ENCODE results near the gene C6orf47.

Gene C6orf47

DNA sequence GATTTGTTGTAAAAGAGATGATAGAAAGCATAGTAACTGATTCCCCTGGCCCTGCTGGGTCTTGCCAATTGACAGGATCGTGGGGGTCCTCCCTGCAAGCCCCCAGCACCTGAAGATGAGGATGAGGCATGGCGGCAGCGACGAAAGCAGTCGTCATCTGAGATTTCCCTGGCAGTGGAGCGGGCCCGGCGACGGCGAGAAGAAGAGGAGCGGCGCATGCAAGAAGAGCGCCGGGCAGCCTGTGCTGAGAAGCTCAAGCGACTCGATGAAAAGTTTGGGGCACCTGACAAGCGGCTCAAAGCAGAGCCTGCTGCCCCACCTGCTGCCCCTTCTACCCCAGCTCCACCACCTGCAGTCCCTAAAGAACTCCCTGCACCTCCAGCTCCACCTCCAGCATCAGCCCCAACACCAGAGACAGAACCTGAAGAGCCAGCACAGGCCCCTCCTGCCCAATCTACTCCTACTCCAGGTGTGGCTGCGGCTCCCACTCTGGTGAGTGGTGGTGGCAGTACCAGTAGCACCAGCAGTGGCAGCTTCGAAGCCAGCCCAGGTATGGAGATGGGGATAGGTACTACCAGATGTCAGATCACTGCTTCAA is 32.8 kb downstream of the C6orf47 start:
- Mint-ChIP-seq H3K9me3 (no peaks in the 10 kb centered on the region), H3K4me3 (no peak overlapping the region), H3K27ac (no peak overlapping the region), H3K4me1 (ENCODE audit: low read depth) (peaks cover 10% of the 10 kb centered on the region), H3K27me3 (ENCODE audit: low read depth) (no peaks in the 10 kb centered on the region), H3K36me3 (ENCODE audit: low read depth) (peaks cover 79% of the 10 kb centered on the region)
- no peak for DNase-seq (ENCODE audit: low spot score)

DNA sequence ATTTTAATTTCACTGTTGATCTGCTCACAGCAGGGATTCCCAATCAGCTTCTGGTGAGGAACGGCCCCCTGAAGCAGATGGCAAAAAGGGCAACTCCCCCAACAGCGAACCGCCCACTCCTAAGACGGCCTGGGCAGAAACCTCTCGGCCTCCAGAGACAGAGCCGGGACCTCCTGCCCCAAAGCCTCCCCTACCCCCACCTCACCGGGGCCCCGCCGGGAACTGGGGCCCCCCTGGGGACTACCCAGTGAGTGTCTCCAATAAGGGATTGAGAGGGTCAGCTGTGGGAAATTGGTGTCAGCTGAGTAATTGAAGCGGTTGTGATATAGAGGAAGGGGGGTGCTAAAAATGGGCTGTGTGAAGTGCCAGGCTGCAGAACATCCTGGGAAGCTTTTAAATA is 33.6 kb downstream of the C6orf47 start:
- no peak overlapping the region for H3K4me3 Mint-ChIP-seq
- DNase-seq (ENCODE audit: low spot score), result no peak
- H3K9me3 Mint-ChIP-seq, result no peaks in the 10 kb centered on the region
- H3K27ac Mint-ChIP-seq, result peak overlapping the region; percentile 22
- H3K27me3 Mint-ChIP-seq (ENCODE audit: low read depth), result no peaks in the 10 kb centered on the region
- peaks cover 18% of the 10 kb centered on the region for H3K4me1 Mint-ChIP-seq (ENCODE audit: low read depth)
- peaks cover 84% of the 10 kb centered on the region for H3K36me3 Mint-ChIP-seq (ENCODE audit: low read depth)

DNA sequence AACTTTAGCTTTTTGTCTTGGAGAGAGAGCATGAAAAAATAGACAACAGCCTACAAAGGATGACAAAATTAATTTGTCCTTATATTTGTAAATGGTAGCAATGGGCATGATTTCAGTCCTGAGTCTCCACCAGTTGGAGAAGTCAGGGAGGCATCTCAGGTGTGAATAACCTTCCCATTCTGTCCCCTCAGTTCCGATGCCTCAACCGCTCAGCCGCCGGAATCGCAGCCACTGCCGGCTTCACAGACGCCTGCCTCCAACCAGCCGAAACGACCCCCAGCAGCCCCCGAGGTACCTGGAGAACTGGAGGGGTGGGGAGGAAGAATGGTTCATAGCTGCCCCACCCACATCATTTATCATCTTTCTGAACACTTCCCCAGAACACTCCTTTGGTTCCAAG is 36.5 kb downstream of the C6orf47 start:
- Mint-ChIP-seq H3K4me3 (no peak overlapping the region), H3K27me3 (ENCODE audit: low read depth) (no peaks in the 10 kb centered on the region), H3K9me3 (no peaks in the 10 kb centered on the region), H3K4me1 (ENCODE audit: low read depth) (peaks cover 26% of the 10 kb centered on the region), H3K27ac (no peak overlapping the region), H3K36me3 (ENCODE audit: low read depth) (peaks cover 68% of the 10 kb centered on the region)
- DNase-seq (ENCODE audit: low spot score), result no peak

DNA sequence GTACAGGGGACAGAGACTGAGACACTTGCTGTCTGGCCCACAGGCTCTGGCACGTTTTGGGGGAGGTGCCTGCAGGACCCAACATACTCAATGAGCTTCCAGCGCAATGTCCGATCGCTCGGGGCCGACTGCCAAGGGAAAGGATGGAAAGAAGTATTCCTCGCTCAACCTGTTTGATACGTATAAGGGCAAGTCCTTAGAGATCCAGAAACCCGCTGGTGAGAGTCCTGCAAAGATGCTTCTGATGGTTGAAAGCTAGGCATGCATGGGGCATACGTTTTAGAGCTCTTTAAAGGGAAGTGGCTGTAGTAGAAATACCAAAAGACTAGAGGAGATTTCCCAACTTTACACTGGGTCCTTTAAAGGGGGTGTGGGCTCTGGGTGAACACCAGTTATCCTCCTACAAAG is 37.9 kb downstream of the C6orf47 start:
- H3K4me1 Mint-ChIP-seq (ENCODE audit: low read depth), result peaks cover 29% of the 10 kb centered on the region
- H3K27me3 Mint-ChIP-seq (ENCODE audit: low read depth), result no peaks in the 10 kb centered on the region
- no peaks in the 10 kb centered on the region for H3K9me3 Mint-ChIP-seq
- H3K4me3 Mint-ChIP-seq, result peak overlapping the region; percentile 90
- peak overlapping the region; percentile 24 for H3K27ac Mint-ChIP-seq
- peaks cover 58% of the 10 kb centered on the region for H3K36me3 Mint-ChIP-seq (ENCODE audit: low read depth)
- no peak for DNase-seq (ENCODE audit: low spot score)

DNA sequence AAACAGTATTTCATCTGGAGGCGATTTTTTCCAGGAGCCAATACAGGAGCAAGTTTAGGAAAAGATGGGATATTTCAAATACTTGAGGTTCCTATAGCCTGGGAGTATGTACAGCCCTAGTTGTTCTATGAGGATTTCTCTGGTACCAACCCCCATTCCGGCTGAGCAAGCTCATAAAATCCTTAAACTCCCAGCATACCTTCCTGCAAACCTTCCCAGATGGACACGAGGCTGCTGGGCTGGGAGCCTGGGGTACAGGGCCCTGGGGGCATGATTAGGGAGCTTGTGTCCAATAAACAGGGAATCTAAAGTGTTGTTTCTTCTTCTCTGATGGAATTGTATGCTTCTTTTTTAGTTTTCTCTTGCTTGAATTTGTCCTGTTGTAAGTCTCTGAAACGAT is 38.6 kb downstream of the C6orf47 start:
- Mint-ChIP-seq H3K27me3 (ENCODE audit: low read depth) (no peaks in the 10 kb centered on the region), H3K36me3 (ENCODE audit: low read depth) (peaks cover 53% of the 10 kb centered on the region), H3K4me1 (ENCODE audit: low read depth) (peaks cover 28% of the 10 kb centered on the region), H3K4me3 (peak overlapping the region; percentile 90), H3K27ac (peak overlapping the region; percentile 93), H3K9me3 (no peaks in the 10 kb centered on the region)
- no peak for DNase-seq (ENCODE audit: low spot score)

DNA sequence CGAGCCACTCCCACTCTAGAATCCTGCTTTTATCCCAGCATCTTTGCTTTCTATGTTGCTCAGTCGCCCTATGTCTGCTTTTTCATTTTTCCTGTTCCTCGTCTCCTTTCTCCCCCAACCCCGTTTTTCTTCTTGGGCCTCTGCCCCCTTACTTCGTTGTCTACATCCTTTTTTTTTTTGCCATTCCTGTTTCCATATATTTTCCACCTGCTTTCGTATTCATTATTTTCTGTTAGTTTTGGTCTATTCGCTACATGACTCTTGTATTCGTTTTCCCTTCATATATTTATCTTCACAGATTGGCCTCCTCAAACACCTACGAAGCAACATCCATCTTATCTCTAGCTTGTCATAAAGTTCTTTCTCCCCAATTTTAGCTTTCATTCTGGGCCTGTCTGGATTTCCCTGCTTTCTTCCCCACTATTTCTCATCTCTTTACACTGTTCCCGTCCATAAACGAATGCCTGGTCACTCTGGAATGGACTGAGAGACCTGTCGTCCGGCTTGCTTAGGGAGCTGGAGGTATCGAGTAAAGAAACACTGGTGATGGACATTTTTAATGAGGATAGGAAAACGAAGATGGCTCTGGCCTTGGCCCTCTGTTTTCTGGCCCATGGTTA is 39.1 kb downstream of the C6orf47 start:
- peaks cover 53% of the 10 kb centered on the region for H3K36me3 Mint-ChIP-seq (ENCODE audit: low read depth)
- H3K4me3 Mint-ChIP-seq, result peak overlapping the region; percentile 90
- H3K4me1 Mint-ChIP-seq (ENCODE audit: low read depth), result peaks cover 33% of the 10 kb centered on the region
- H3K27ac Mint-ChIP-seq, result peak overlapping the region; percentile 93
- no peaks in the 10 kb centered on the region for H3K27me3 Mint-ChIP-seq (ENCODE audit: low read depth)
- no peak for DNase-seq (ENCODE audit: low spot score)
- no peaks in the 10 kb centered on the region for H3K9me3 Mint-ChIP-seq

DNA sequence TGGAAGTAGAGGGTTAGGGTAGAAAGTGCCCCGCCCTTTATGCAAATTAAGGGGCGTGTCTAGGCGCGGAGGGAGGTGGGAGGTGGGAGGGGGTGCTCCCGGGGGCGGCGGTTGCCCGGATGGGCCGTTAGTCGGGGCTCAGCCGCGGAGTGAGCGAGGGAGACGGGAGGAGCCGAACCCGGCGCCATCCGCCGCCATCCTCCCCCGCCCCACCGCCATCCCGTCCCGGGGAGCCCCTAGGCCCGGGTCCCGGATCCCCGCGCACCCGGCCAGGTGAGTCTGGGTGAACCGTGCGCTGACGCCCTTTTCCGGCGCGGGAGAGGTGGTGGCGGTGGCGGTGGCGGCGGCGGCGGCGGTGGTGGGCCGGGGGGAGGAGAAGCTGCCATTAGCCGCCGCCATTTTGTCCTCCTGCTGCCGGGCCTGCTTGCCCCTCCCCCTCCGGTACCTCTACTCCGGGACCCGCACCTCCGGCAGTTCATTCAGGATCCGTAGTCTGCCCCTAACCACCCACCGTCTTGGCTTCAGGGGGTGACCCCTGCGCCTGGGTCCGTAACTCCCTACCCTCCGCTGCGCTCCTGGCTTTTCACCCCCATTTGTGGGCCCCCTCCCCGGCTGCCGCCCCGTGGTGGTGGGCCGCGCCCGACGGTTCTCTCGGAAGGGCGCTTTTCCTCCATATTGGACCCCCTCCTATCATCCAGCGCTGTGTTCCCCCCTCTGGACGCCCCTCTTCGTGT is 39.8 kb downstream of the C6orf47 start, which contains the start of gene PRRC2A:
PRRC2A (plus strand) TSS at position 130 of the 734 bp plus-strand sequence. CDS start 2,075 bp downstream, outside the sequence.
- peaks cover 38% of the 10 kb centered on the region for H3K4me1 Mint-ChIP-seq (ENCODE audit: low read depth)

DNA sequence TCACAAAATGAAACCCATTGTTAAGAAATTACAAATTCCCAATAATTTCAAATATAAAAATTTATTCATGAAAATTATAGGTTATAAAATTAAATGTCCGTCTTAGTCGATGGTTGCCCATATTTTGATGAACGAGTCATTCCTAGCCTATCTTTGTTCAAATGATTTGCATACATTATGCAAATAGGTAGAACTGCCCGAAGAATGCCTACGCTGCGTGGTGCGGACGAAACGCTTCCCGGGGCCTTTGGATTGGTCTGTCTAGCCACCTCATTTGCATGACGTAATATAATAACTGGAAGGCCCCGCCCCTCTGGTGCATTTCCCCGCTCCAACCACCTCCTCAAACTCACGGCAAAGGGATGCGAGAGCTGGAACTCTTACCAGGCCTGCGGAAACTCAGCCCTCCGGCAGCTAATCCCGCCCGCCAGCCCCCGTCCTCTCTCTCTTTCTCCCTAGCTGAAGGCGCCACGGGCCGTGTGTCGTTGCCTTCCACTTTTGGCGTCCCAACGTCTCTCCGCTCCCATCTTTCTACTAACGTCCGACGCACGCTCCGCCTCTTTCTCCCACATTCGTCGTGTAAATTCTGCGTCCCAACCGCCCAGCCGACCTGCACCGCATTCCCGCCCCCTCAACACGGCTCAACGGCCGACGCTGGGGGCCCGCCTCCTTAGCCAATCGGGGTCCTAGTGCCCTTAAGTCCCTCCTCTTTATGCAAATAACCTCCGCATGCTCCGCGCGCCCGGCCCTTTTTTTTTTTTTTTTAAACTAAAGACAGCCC is 40.6 kb downstream of the C6orf47 start:
- Mint-ChIP-seq H3K4me3 (peak overlapping the region; percentile 86), H3K4me1 (ENCODE audit: low read depth) (peaks cover 44% of the 10 kb centered on the region), H3K9me3 (no peaks in the 10 kb centered on the region), H3K36me3 (ENCODE audit: low read depth) (peaks cover 41% of the 10 kb centered on the region), H3K27me3 (ENCODE audit: low read depth) (no peaks in the 10 kb centered on the region), H3K27ac (peak overlapping the region; percentile 99)
- peak; percentile 98 for DNase-seq (ENCODE audit: low spot score)

More for the DNA sequence above, 39.8 kb downstream of the C6orf47 start, which contains the start of gene PRRC2A:
- no peak for DNase-seq (ENCODE audit: low spot score)
- Mint-ChIP-seq H3K27me3 (ENCODE audit: low read depth) (no peaks in the 10 kb centered on the region), H3K36me3 (ENCODE audit: low read depth) (peaks cover 47% of the 10 kb centered on the region), H3K9me3 (no peaks in the 10 kb centered on the region), H3K27ac (peak within 1 kb of the TSS; percentile 99), H3K4me3 (peak within 1 kb of the TSS; percentile 90)

DNA sequence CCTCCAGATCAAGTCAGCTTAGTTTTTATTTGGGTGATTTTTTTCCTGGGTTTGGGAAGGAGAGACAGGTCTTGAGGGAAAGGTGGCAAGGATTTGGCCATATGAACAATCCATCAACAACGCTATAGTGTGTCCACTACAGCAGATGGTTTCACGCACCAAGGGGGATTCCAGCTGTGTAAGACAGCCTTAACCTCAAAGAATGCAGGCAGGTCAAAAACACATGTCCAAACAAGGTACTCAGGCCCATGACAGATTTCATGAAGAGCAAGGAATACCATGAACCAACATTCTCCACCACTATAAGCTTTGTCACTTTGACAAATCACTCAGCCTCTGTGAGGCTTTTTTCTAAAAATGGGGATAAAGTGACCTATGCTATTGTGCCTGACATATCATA is 43.6 kb downstream of the C6orf47 start:
- Mint-ChIP-seq H3K9me3 (no peaks in the 10 kb centered on the region), H3K27me3 (ENCODE audit: low read depth) (no peaks in the 10 kb centered on the region), H3K27ac (peak overlapping the region; percentile 90), H3K36me3 (ENCODE audit: low read depth) (peaks cover 19% of the 10 kb centered on the region), H3K4me3 (peak overlapping the region; percentile 81), H3K4me1 (ENCODE audit: low read depth) (peaks cover 41% of the 10 kb centered on the region)
- DNase-seq (ENCODE audit: low spot score), result no peak

DNA sequence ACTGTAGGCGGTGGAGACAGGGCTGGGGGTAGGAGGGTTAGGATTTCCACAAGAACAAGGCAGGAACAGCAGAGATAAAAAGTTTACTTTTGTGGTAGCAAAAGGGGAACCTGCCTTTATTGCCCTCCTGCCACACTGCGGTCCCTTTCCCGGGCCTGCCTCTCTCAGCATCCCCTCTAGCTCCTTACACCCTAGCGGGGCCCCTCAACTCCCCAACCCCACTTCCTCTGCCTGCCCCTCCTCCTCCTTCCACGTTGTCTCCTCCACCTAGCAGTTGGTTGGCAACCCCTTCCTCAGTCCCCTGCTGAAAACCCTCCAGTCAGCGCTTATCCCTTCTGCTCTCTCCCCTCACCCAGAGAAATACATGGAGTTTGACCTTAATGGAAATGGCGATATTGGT is 44.8 kb downstream of the C6orf47 start:
- H3K27me3 Mint-ChIP-seq (ENCODE audit: low read depth), result no peaks in the 10 kb centered on the region
- peaks cover 9% of the 10 kb centered on the region for H3K36me3 Mint-ChIP-seq (ENCODE audit: low read depth)
- H3K4me1 Mint-ChIP-seq (ENCODE audit: low read depth), result peaks cover 33% of the 10 kb centered on the region
- H3K4me3 Mint-ChIP-seq, result peak overlapping the region; percentile 81
- no peaks in the 10 kb centered on the region for H3K9me3 Mint-ChIP-seq
- peak; percentile 18 for DNase-seq (ENCODE audit: low spot score)
- H3K27ac Mint-ChIP-seq, result peak overlapping the region; percentile 90

DNA sequence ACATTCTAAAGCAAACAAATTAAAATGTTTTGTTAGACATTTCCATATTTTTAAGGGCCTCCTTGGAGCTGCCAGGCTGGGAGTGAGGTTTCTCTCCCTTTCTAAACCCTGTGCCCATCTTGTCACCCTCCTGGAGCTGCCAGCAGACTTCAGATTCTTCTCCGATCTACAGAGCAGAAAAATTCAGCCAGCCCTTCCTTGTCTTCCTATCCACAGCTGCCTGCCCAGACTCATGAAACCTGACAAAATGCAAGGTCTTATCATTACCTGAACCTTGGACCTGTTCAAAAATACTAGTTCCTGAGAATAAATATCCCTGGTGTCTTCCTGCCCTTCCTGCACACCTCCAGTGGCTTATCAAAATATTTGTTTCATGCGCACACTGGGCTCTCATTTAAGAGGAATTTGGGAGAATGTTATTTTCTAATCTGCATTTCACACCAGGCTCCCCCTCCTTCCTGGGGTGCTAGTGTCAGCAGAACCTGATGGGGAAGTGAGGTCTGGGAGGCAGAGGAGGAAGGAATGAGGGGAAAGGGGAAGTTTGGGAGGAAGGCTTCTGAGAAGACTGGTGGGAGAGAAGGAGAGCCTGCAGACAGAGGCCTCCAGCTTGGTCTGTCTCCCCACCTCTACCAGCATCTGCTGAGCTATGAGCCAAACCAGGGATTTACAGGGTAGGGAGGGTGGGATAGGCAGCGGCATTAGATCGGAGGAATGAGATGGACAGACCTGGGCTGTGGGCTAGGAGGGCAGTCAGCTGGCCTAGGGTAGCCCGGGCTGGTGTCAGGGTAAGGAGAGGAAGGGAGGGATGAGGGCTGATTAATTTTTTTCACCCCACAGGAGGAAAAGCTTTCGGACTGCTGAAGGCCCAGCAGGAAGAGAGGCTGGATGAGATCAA is 45.6 kb downstream of the C6orf47 start, which contains the start of gene AIF1:
AIF1 (plus strand) TSS at position 551 of the 895 bp plus-strand sequence; CDS start at position 647, 96 bp downstream.
- DNase-seq (ENCODE audit: low spot score), result no peak
- H3K27ac Mint-ChIP-seq, result peak within 1 kb of the TSS; percentile 90
- peak within 1 kb of the TSS; percentile 81 for H3K4me3 Mint-ChIP-seq
- no peaks in the 10 kb centered on the region for H3K27me3 Mint-ChIP-seq (ENCODE audit: low read depth)
- peaks cover 9% of the 10 kb centered on the region for H3K36me3 Mint-ChIP-seq (ENCODE audit: low read depth)
- no peaks in the 10 kb centered on the region for H3K9me3 Mint-ChIP-seq
- peaks cover 33% of the 10 kb centered on the region for H3K4me1 Mint-ChIP-seq (ENCODE audit: low read depth)

DNA sequence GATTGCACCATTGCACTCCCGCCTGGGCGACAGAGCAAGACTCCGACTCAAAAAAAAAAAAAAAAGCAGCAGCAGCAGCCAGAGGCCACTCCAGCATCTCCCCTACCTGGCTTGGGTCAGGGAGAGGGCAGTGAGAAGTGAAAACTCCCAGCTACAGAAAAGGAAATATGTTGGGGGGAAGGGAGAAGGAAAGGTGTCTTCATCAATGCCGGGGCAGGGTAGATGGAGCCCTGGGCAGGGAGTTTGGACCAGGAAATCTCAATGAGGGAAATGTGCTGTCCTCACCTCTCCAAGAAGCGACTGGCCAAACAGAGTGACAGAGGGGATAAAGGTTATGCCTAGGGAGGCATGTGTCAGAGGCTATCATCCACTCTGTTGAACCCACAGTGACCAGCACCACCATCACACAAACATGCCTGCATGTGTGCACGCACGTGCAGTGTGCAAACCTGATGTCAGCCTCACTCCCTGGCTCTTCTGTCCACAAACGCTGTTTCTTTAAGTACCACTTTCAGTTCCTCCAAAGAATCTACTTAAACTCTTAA is 46.4 kb downstream of the C6orf47 start:
- no peak for DNase-seq (ENCODE audit: low spot score)
- Mint-ChIP-seq H3K27ac (no peak overlapping the region), H3K36me3 (ENCODE audit: low read depth) (peaks cover 7% of the 10 kb centered on the region), H3K4me1 (ENCODE audit: low read depth) (peaks cover 31% of the 10 kb centered on the region), H3K4me3 (no peak overlapping the region), H3K9me3 (no peaks in the 10 kb centered on the region), H3K27me3 (ENCODE audit: low read depth) (no peaks in the 10 kb centered on the region)

DNA sequence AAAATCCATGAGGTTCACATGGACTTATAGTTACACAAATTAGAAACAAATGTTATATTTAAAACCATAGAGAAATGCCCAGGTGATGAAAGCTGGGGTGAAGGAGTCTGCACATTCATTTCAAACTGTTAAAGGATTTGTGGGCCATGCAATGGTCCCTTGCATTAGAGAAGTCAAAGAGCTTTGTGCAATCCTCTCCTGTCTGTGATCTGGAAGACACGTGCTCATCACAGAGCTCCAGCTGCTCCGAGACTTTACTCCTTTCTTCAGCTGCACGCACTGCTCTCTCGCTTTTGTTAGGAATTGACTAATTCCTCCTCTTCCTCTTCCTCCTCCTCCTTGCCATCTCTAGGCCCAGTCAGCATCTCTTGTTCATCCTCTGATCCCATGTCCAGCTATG is 49.6 kb downstream of the C6orf47 start:
- H3K36me3 Mint-ChIP-seq (ENCODE audit: low read depth), result no peaks in the 10 kb centered on the region
- H3K4me3 Mint-ChIP-seq, result no peak overlapping the region
- peaks cover 23% of the 10 kb centered on the region for H3K4me1 Mint-ChIP-seq (ENCODE audit: low read depth)
- no peaks in the 10 kb centered on the region for H3K9me3 Mint-ChIP-seq
- no peak for DNase-seq (ENCODE audit: low spot score)
- H3K27me3 Mint-ChIP-seq (ENCODE audit: low read depth), result no peaks in the 10 kb centered on the region
- H3K27ac Mint-ChIP-seq, result no peak overlapping the region
